ENCODE results near the gene SLC35C1.

DNA sequence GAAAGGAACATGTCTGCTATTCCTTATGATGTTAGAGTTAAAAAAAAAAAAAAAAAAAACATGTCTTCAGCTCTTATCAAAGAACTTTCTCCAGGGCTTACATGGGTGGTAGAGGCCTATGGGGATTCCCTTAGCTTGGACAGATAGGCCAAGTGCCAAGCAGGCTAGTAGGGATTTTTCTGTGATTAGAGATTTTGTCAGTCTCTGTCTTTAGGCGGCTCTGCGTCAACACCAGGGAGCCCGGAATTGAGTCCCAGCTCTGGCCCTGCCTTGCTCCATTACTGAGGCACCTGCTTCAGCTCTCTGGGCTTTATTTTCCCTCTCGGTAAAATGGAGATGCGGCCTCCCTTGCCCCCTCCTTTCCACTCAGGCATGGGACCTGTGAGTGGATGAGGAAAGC lies 55.4 kb downstream of the SLC35C1 start:
- TF ChIP-seq, protein P1, sequence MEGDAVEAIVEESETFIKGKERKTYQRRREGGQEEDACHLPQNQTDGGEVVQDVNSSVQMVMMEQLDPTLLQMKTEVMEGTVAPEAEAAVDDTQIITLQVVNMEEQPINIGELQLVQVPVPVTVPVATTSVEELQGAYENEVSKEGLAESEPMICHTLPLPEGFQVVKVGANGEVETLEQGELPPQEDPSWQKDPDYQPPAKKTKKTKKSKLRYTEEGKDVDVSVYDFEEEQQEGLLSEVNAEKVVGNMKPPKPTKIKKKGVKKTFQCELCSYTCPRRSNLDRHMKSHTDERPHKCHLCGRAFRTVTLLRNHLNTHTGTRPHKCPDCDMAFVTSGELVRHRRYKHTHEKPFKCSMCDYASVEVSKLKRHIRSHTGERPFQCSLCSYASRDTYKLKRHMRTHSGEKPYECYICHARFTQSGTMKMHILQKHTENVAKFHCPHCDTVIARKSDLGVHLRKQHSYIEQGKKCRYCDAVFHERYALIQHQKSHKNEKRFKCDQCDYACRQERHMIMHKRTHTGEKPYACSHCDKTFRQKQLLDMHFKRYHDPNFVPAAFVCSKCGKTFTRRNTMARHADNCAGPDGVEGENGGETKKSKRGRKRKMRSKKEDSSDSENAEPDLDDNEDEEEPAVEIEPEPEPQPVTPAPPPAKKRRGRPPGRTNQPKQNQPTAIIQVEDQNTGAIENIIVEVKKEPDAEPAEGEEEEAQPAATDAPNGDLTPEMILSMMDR (conservative IDR thresholded peaks at IDR 0.05; ENCODE audit: low read depth, low read length), result no peak
- TF ChIP-seq EZH2 (IDR thresholded peaks at IDR 0.05; ENCODE audit: low read length, unreplicated experiment), result no peak
- TF ChIP-seq EZH2phosphoT487 (IDR thresholded peaks at IDR 0.05; ENCODE audit: borderline replicate concordance, low read length), result no peak
